Loucy (cell line): Measurements from ENCODE around the gene TNFRSF19.

ENCODE experiments used
- EZH2phosphoT487 ChIP-seq: fragments of 200-600 bp; IDR thresholded peaks from 2 replicates; pipeline ENCODE4 v1.6.1; 2018; ENCODE audit warnings: antibody characterized with exemption, mild to moderate bottlenecking, moderate library complexity, borderline replicate concordance
- TF ChIP-seq, protein P1 (sequence below): fragments of 200-600 bp; sonication (generic); conservative IDR thresholded peaks from 2 replicates; pipeline ENCODE4 v1.5.1; 2014; ENCODE audit warnings: mild to moderate bottlenecking, antibody characterized with exemption, low read length

DNA sequence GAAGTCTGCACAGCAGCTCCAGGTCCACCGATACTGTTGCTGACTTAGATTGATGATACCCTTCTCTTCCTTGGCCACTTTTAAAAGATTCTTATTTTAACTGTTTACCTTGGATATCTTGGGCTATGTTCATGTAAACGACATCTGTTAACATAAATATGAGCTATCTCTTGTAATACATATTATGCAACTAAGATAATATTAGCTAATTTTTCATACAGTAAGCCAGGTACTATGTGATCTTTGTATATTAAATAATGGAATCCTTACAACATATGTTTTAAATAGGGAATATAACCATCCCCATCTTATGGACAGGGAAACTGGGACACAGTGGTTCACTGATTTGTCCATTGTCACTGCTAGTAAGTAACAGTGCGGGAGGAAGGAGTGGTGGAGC, 37.9 kb downstream of the TNFRSF19 start:
- TF ChIP-seq, protein P1, sequence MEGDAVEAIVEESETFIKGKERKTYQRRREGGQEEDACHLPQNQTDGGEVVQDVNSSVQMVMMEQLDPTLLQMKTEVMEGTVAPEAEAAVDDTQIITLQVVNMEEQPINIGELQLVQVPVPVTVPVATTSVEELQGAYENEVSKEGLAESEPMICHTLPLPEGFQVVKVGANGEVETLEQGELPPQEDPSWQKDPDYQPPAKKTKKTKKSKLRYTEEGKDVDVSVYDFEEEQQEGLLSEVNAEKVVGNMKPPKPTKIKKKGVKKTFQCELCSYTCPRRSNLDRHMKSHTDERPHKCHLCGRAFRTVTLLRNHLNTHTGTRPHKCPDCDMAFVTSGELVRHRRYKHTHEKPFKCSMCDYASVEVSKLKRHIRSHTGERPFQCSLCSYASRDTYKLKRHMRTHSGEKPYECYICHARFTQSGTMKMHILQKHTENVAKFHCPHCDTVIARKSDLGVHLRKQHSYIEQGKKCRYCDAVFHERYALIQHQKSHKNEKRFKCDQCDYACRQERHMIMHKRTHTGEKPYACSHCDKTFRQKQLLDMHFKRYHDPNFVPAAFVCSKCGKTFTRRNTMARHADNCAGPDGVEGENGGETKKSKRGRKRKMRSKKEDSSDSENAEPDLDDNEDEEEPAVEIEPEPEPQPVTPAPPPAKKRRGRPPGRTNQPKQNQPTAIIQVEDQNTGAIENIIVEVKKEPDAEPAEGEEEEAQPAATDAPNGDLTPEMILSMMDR = no peak
- TF ChIP-seq EZH2phosphoT487 = no peak
